OCI-LY7 (cell line): ENCODE measurements around the gene TUBB8. TPM values are rescaled to one million over a fixed set of nuclear protein-coding genes. Genes with fewer than 3 reads are reported as not detected.
"Not testable (repeated sequence)": the region's sequence is repeated elsewhere in the genome, so short reads cannot be mapped to it uniquely, and the experiment has no call there.

Source experiments
- BruUV-seq: library from RNA; stranded (reverse); fragments of 400-500 nt; replicated peaks from 2 replicates; lab custom pipeline; 2021; lab: Mats Ljungman, UMichigan
- CTCF ChIA-PET: fragments of 300-600 bp; sonication (Branson Sonifier 250); formaldehyde crosslinking; loops from one replicate; lab custom pipeline; 2022; ENCODE audit warnings: antibody characterized with exemption; ENCODE audit not compliant: unreplicated experiment; lab: Charles Lee
- POLR2A ChIA-PET: fragments of 300-600 bp; sonication (Branson Sonifier 250); formaldehyde crosslinking; loops from one replicate; lab custom pipeline; 2022; ENCODE audit warnings: antibody characterized with exemption; lab: Charles Lee
- DNase-seq: peaks from one replicate; pipeline ENCODE4 v3.0.0-alpha.2; 2015; ENCODE audit warnings: low spot score
- H2AFZ ChIP-seq: fragments of 200-600 bp; sonication (generic), shearing (Covaris generic); 2 replicates; pipeline ENCODE4 v1.6.1; 2014; ENCODE audit warnings: mild to moderate bottlenecking, antibody characterized with exemption, low read length, moderate library complexity
- H3K27ac ChIP-seq: fragments of 200-600 bp; sonication (generic); 2 replicates; pipeline ENCODE4 v1.5.1; 2014; ENCODE audit warnings: mixed run types, low read depth, mild to moderate bottlenecking, moderate library complexity, low read length, inconsistent platforms; ENCODE audit not compliant: poor library complexity, severe bottlenecking
- H3K36me3 ChIP-seq: fragments of 200-600 bp; sonication (generic); 2 replicates; pipeline ENCODE4 v1.6.1; 2014; ENCODE audit warnings: mild to moderate bottlenecking, antibody characterized with exemption, low read length, moderate library complexity, mixed read lengths; ENCODE audit not compliant: insufficient read depth
- H3K4me1 ChIP-seq: fragments of 200-600 bp; sonication (generic); 2 replicates; pipeline ENCODE4 v1.5.1; 2014; ENCODE audit warnings: mild to moderate bottlenecking, low read length; ENCODE audit not compliant: insufficient read depth, poor library complexity, severe bottlenecking
- H3K4me2 ChIP-seq: fragments of 200-600 bp; sonication (generic); 2 replicates; pipeline ENCODE4 v1.6.1; 2014; ENCODE audit warnings: mild to moderate bottlenecking, low read length
- H3K4me3 ChIP-seq: fragments of 200-600 bp; sonication (generic); 2 replicates; pipeline ENCODE4 v1.5.1; 2014; ENCODE audit warnings: mild to moderate bottlenecking, low read depth, low read length; ENCODE audit not compliant: poor library complexity, severe bottlenecking
- H3K79me2 ChIP-seq: fragments of 200-600 bp; sonication (generic); 2 replicates; pipeline ENCODE4 v1.6.1; 2016; ENCODE audit warnings: low read depth, mild to moderate bottlenecking, low read length, moderate library complexity, mixed read lengths; ENCODE audit not compliant: insufficient read depth
- H3K9me2 ChIP-seq: fragments of 200-600 bp; sonication (generic); 2 replicates; pipeline ENCODE4 v1.6.1; 2016; ENCODE audit warnings: mild to moderate bottlenecking, low read length, mixed read lengths; ENCODE audit not compliant: insufficient read depth
- H3K9me3 ChIP-seq: fragments of 200-600 bp; sonication (generic); 2 replicates; pipeline ENCODE4 v1.6.1; 2014; ENCODE audit warnings: mild to moderate bottlenecking, mixed run types, low read length, mixed read lengths
- H4K20me1 ChIP-seq: fragments of 200-600 bp; sonication (generic); 2 replicates; pipeline ENCODE4 v1.6.1; 2014; ENCODE audit warnings: mild to moderate bottlenecking, antibody characterized with exemption, low read length, moderate library complexity, mixed read lengths; ENCODE audit not compliant: insufficient read depth
- CTCF ChIP-seq: fragments of 200-600 bp; sonication (generic); conservative IDR thresholded peaks from 2 replicates; pipeline ENCODE4 v1.5.1; 2014; ENCODE audit warnings: mild to moderate bottlenecking, antibody characterized with exemption, low read length, moderate library complexity, mixed read lengths
- EZH2phosphoT487 ChIP-seq: fragments of 200-600 bp; sonication (generic); IDR thresholded peaks from 2 replicates; pipeline ENCODE4 v1.6.1; 2018; ENCODE audit warnings: low read depth, borderline replicate concordance, mild to moderate bottlenecking, mixed run types, antibody characterized with exemption, low read length, moderate library complexity, mixed read lengths
- intact Hi-C: fragments of 100-400 bp; cut with micrococcal nuclease; formaldehyde crosslinking; loops from one replicate; pipeline ENCODE4 v1.10.0; 2022; ENCODE audit not compliant: unreplicated experiment
- total RNA-seq, 2 experiments: library from RNA; depleted of rRNA in 1 of 2; stranded (reverse); fragments of >200 nt in 1 of 2; shearing (Covaris generic) in 1 of 2; gene quantifications; 2 replicates each; pipeline ENCODE4 v1.2.3, GENCODE V29; 2014 to 2022

The TUBB8 gene
- total RNA-seq, 2 experiments from 2014 or later, result not detected

GRCh38 chr10:79532-80215 is 30.6 kb upstream of the TUBB8 start:
- H3K9me2 ChIP-seq, result no peaks in the 10 kb centered on the region
- no peak overlapping the region for H3K27ac ChIP-seq
- no peaks in the 10 kb centered on the region for H3K79me2 ChIP-seq
- H3K36me3 ChIP-seq, result no peaks in the 10 kb centered on the region
- no peak overlapping the region for H3K4me3 ChIP-seq
- no peaks in the 10 kb centered on the region for H3K9me3 ChIP-seq
- BruUV-seq, result no TSS peak
- ChIA-PET POLR2A (no interaction called here), CTCF (no interaction called here)
- H3K4me2 ChIP-seq, result no peak overlapping the region
- TF ChIP-seq CTCF (no peak), EZH2phosphoT487 (no peak)
- H4K20me1 ChIP-seq, result no peaks in the 10 kb centered on the region
- H2AFZ ChIP-seq, result no peak overlapping the region
- intact Hi-C loops, result no loop called here
- no peaks in the 10 kb centered on the region for H3K4me1 ChIP-seq
- no peak for DNase-seq

GRCh38 chr10:78556-78955 is 29.5 kb upstream of the TUBB8 start:
- Histone ChIP-seq H3K79me2 (no peaks in the 10 kb centered on the region), H3K4me2 (no peak overlapping the region), H3K27ac (no peak overlapping the region), H3K9me3 (no peaks in the 10 kb centered on the region), H3K4me1 (no peaks in the 10 kb centered on the region), H3K9me2 (no peaks in the 10 kb centered on the region), H4K20me1 (no peaks in the 10 kb centered on the region), H3K4me3 (no peak overlapping the region), H2AFZ (no peak overlapping the region), H3K36me3 (no peaks in the 10 kb centered on the region)
- intact Hi-C loops, result no loop called here
- ChIA-PET POLR2A (no interaction called here), CTCF (no interaction called here)
- no peak for DNase-seq
- no TSS peak for BruUV-seq
- TF ChIP-seq EZH2phosphoT487 (no peak), CTCF (no peak)

GRCh38 chr10:74266-74621 is 25.1 kb upstream of the TUBB8 start:
- H3K27ac ChIP-seq, H2AFZ ChIP-seq, H4K20me1 ChIP-seq, POLR2A ChIA-PET, DNase-seq, H3K36me3 ChIP-seq, intact Hi-C loops, H3K79me2 ChIP-seq, BruUV-seq, H3K4me3 ChIP-seq, H3K4me1 ChIP-seq, CTCF ChIA-PET, H3K9me3 ChIP-seq, H3K4me2 ChIP-seq, H3K9me2 ChIP-seq: not testable (repeated sequence)

GRCh38 chr10:73543-74265 is 24.6 kb upstream of the TUBB8 start:
- H3K9me3 ChIP-seq, H2AFZ ChIP-seq, POLR2A ChIA-PET, H3K9me2 ChIP-seq, H3K4me3 ChIP-seq, H3K4me2 ChIP-seq, DNase-seq, H3K36me3 ChIP-seq, BruUV-seq, H3K79me2 ChIP-seq, CTCF ChIA-PET, H3K27ac ChIP-seq, intact Hi-C loops, H4K20me1 ChIP-seq, H3K4me1 ChIP-seq: not testable (repeated sequence)

GRCh38 chr10:68156-68555 is 19.1 kb upstream of the TUBB8 start:
- POLR2A ChIA-PET, H4K20me1 ChIP-seq, H3K79me2 ChIP-seq, DNase-seq, CTCF ChIA-PET, H3K27ac ChIP-seq, intact Hi-C loops, BruUV-seq, H3K9me3 ChIP-seq, H3K4me1 ChIP-seq, H3K4me3 ChIP-seq, H3K36me3 ChIP-seq, H3K9me2 ChIP-seq, H3K4me2 ChIP-seq, H2AFZ ChIP-seq: not testable (repeated sequence)
